ENCODE results near the gene PLXDC1.

Gene PLXDC1

DNA sequence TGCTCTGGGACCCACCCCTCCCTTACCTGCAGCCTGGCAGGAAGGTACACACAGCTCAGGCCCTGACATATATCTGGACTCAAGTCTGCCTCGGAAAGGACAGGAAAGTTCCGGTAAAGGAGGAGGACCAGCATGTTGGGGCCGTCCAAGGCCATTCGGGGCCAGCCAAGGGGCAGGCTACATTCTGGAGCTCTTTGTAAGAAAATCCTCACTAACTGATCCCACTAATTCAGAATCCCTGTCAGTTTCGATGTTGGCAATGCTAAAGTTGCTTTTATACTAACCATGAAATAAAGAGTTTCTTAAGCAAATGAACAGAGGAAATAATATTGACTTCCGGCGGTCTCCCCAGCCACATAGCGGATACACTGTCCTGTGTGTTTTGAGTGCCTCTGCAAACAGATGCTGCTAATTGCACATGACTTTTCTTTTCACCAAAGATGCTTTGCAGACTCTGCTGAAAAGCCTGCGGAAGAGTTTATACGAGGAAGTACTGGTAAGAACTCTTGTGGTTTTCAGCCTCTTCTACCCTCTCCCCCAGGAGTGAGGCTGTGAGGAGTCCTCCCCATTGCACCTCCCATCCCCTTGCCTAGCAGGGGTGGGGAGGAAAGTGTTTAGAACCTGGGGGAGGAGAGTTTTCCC is 54.8 kb downstream of the PLXDC1 start:
- DNase-seq (ENCODE audit: low read depth): peak; percentile 9

- DNase-seq (ENCODE audit: low read depth): no peak
These were observed 56.1 kb downstream of the PLXDC1 start for GRCh38 chr17:39095309-39095686.

- peak; percentile 21 for DNase-seq (ENCODE audit: low read depth)
These were observed 56.7 kb downstream of the PLXDC1 start for GRCh38 chr17:39094607-39095308.

DNA sequence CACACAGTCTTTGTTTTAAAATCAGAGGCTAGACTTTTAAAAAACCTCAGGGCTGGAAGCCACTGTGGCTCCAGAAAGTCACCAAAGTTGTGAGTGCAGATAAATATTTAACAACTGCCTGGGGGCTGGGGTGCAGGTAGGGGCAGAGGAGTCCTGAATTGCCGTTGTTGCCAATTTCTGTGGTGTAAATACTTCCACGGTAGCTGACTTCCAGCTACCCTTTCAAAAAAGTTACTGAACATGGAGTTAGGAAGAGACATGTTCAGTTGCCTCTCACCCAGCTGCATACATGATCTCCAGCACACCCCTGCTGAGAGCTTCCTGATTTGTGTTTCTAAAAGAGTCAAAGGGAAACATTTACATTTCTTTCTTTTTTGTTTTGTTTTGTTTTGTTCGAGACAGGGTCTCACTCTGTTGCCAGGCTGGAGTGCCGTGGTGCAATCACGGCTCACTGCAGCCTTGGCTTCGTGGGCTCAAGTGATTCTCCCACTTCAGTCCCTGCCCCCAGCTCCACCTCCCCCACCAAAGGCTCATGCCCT is 58.7 kb downstream of the PLXDC1 start:
- DNase-seq (ENCODE audit: low read depth): no peak

- DNase-seq (ENCODE audit: low read depth): no peak
These were observed 60.4 kb downstream of the PLXDC1 start for GRCh38 chr17:39090908-39091665.

GRCh38 chr17:39090400-39090799 is 61.0 kb downstream of the PLXDC1 start:
- no peak for DNase-seq (ENCODE audit: low read depth)

DNA sequence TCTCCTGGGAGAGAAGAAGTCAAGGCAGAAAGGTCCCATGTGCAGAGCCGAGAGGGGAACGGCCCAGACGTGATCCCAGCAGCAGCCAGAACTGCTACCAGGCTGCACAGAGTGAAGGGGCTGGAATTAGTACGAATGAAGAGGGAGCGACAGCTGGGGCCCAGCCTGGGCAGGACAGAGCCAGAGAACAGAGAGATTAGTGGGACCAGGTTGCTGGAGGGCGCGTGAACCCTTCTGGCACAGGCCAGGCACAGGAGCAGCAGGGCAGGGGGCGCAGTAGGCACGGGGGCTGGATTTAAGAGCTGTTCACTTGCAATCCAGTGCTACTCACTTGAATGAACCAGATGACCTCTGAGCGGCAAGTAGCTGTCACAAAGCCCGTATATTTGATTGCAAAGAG is 66.9 kb downstream of the PLXDC1 start:
- no peak for DNase-seq (ENCODE audit: low read depth)

DNA sequence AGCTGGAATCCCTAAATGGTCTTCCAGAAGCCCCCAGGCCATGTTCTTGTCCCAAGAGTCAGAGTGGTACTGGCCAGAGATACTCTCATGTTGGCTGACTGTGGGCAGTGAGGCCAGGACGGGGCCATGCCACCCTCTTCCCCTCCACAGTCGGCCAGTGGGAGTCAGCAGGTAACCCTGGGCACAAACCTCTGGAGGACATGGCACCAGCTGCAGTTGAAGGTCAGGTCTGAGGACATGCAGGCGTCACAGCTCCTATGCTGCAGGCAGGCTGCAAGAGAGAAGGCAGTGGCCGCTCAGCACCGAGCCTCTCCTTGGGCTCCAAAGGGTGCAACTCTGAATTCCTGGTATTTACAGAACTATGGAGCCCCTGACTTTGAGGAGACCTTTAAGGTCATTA is 68.2 kb downstream of the PLXDC1 start:
- DNase-seq (ENCODE audit: low read depth): no peak

DNA sequence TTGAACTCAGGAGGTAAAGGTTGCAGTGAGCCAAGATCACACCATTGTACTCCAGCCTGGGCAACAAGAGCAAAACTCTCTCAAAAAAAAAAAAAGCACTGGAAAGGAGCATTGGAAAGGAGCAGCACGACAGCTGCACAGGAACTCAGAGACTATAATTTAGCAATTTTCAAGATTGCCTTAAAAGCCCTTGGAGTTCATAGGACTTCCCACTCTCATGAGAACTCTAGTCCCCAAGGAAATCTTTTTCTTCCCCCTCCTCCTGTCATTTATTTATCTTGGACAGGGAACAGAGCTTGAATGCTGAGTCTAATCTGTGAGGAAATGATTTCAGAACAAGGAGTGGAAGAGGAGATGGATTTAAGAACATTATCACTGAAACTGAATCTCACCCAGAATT is 69.0 kb downstream of the PLXDC1 start:
- no peak for DNase-seq (ENCODE audit: low read depth)

- DNase-seq (ENCODE audit: low read depth): no peak
These were observed 69.6 kb downstream of the PLXDC1 start for GRCh38 chr17:39081851-39082250.

DNA sequence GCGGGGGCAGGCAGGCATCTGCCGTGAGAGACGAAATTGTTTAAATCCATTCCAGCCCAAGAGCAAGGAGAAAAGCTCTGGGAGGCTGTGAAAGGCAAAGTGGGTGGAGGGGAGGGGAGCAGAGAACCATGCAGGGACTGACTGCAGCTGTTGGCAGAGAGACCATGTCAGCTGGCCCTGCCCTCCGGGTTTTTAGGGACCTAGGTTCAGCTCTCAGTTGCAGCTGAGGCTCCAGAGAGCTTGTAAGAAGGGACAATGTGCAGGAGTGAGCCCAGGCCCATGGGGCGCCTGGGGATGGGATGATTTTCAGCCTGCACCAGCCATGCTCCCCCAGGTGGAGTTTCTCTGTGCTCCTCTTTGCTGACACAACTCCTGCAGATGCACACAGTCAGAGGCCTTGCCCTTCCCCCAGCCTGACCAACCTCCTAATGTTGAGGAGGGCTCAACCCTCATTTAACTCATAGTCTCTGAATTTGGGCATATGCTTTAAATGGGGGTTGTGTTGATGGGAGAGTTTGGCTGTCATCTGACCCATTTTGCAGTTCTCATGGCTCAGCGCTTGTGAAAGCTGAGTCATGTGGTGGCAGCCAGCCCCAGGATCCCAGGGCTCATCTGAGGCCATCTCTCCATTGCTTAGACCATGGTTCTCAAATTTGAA is 70.9 kb downstream of the PLXDC1 start:
- no peak for DNase-seq (ENCODE audit: low read depth)

- no peak for DNase-seq (ENCODE audit: low read depth)
These were observed 71.6 kb downstream of the PLXDC1 start for GRCh38 chr17:39079836-39080235.

- no peak for DNase-seq (ENCODE audit: low read depth)
These were observed 73.6 kb downstream of the PLXDC1 start for GRCh38 chr17:39077866-39078265.

- no peak for DNase-seq (ENCODE audit: low read depth)
These were observed 74.2 kb downstream of the PLXDC1 start for GRCh38 chr17:39077252-39077651.

- DNase-seq (ENCODE audit: low read depth): no peak
These were observed 76.8 kb downstream of the PLXDC1 start for GRCh38 chr17:39074676-39075075.

GRCh38 chr17:39073916-39074315 is 77.5 kb downstream of the PLXDC1 start:
- no peak for DNase-seq (ENCODE audit: low read depth)

DNA sequence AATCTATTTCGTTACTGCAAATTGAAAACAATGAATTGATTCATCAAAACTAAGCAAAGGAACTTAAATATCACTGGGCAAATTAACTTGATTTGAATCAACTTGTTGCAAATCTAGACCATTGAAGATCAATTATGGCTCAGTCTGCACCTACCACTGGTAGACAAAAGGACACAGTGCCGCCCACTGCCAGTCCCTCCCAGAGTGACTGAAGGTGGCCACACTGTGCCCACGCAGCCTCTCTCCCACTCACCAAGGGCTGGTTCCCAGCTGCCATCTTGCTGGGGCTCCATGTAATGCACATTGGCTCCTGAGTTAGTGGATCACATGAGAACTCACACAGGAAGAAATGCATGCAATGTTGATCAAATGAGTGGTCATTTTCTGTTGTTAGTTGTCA is 78.1 kb downstream of the PLXDC1 start:
- no peak for DNase-seq (ENCODE audit: low read depth)

DNA sequence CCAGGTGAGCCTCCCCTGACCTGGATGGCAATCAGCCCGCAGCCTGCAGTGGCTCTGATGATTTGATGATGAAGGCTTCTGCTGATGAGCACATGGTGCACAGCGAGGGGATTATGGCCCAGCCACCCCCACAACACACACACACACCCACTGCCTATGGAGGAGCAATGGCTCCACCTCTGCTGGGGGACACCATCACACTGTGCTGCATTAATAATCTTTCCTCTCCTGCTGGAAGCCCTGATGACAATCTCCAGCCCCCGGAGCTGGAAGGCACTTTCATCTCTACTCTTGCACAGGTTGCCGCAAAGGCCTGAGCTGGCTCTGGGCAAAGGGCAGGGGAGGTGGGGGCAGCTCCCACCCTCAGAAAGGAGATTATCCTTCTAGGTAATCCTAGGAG is 79.9 kb downstream of the PLXDC1 start:
- DNase-seq (ENCODE audit: low read depth): no peak

DNA sequence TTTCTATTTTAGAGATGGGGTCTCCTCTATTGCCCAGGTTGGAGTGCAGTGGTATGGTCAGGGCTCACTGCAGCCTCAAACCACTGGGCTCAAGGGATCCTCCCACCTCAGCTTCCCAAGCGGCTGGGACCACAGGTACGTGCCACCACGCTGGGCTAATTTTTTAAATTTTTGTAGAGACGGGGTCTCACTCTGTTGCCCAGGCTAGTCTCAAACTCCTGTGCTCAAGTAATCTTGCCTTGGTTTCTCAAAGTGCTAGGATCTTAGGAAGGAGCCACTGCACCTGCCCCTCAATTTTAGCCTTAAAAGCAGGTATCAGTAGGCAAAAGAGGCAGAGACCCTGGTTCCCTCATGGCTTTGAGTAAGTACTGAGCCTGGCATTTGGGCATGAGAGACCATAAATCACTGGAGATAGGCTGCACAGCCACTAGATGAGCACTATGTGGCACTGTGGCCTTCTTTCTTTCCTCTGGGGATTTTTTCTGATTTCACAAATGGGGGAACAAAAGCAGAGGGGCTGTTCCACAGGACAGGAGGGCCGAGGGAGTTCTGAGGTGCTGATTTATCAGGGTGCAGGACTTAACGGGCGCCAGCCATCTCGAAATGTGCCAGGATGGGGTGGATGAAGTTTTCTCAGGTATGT is 82.2 kb downstream of the PLXDC1 start:
- no peak for DNase-seq (ENCODE audit: low read depth)

- no peak for DNase-seq (ENCODE audit: low read depth)
These were observed 86.6 kb downstream of the PLXDC1 start for GRCh38 chr17:39064819-39065218.

- no peak for DNase-seq (ENCODE audit: low read depth)
These were observed 87.1 kb downstream of the PLXDC1 start for GRCh38 chr17:39064374-39064773.

DNA sequence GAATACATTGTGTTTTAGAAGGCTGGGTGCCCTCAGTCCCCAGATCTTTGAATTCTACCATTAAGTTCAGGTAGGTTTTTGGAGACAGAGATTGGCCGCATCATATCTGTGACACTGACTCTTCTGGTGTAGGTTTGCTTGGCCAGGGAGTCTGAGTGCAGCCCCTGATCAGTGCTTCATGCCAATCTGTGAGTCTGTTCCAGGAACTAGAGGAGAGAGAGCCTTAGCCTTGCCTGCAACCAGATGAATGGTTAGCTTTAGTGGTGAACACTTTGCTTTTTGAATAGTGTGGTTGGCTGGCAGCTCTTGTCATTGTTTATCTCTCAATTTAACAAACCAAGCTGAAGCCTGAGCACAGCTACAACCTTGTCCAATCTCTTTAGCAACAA is 87.8 kb downstream of the PLXDC1 start:
- DNase-seq (ENCODE audit: low read depth): no peak

Measured in T-helper 22 cell (primary cell).